NB4 (cell line): Measurements from ENCODE around the gene FIBCD1.

Experiments
- CTCF ChIP-seq: IDR thresholded peaks from one replicate; pipeline ENCODE4 v1.5.1; 2012; ENCODE audit warnings: low read depth, low read length
- MYC ChIP-seq: IDR thresholded peaks from 2 replicates; pipeline ENCODE4 v1.6.1; 2011; ENCODE audit warnings: low read depth, low read length
- POLR2A ChIP-seq: IDR thresholded peaks from 2 replicates; pipeline ENCODE4 v1.6.1; 2011; ENCODE audit warnings: mild to moderate bottlenecking; ENCODE audit not compliant: insufficient read length; ENCODE audit errors: extremely low read depth
- TF ChIP-seq, protein P1 (sequence below): IDR thresholded peaks from 2 replicates; pipeline ENCODE4 v1.6.1; 2011; ENCODE audit warnings: low read depth, low read length

DNA sequence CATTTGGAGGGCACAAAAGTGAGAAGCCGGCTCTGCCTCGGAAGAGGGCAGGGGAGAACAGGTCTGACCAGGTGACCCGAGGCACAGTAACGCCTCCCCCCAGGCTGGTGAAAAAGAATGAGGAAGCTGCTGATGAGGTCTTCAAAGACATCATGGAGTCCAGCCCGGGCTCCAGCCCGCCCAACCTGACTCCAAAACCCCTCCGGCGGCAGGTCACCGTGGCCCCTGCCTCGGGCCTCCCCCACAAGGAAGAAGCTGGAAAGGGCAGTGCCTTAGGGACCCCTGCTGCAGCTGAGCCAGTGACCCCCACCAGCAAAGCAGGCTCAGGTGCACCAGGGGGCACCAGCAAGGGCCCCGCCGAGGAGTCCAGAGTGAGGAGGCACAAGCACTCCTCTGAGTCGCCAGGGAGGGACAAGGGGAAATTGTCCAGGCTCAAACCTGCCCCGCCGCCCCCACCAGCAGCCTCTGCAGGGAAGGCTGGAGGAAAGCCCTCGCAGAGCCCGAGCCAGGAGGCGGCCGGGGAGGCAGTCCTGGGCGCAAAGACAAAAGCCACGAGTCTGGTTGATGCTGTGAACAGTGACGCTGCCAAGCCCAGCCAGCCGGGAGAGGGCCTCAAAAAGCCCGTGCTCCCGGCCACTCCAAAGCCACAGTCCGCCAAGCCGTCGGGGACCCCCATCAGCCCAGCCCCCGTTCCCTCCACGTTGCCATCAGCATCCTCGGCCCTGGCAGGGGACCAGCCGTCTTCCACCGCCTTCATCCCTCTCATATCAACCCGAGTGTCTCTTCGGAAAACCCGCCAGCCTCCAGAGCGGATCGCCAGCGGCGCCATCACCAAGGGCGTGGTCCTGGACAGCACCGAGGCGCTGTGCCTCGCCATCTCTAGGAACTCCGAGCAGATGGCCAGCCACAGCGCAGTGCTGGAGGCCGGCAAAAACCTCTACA lies 54.2 kb downstream of the FIBCD1 start:
- TF ChIP-seq CTCF (no peak), POLR2A (no peak), MYC (no peak)
- TF ChIP-seq, protein P1, sequence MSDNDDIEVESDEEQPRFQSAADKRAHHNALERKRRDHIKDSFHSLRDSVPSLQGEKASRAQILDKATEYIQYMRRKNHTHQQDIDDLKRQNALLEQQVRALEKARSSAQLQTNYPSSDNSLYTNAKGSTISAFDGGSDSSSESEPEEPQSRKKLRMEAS, result no peak
